GM21786 (cell line): ENCODE results near the gene TP53INP2.
"Not testable (repeated sequence)": the region's sequence is repeated elsewhere in the genome, so short reads cannot be mapped to it uniquely, and the experiment has no call there.

Experiments
- ATAC-seq: cut with Tn5 transposase; IDR thresholded peaks from one replicate; pipeline ENCODE4 v1.9.1; 2021; ENCODE audit not compliant: unreplicated experiment

TP53INP2 gene

GRCh38 chr20:34720266-34720665, 16.1 kb downstream of the TP53INP2 start:
- no peak for ATAC-seq

GRCh38 chr20:34722560-34722959, 18.4 kb downstream of the TP53INP2 start:
- ATAC-seq, result not testable (repeated sequence)

GRCh38 chr20:34724172-34724571, 20.0 kb downstream of the TP53INP2 start:
- no peak for ATAC-seq

GRCh38 chr20:34729416-34729815, 25.3 kb downstream of the TP53INP2 start:
- no peak for ATAC-seq

GRCh38 chr20:34732523-34732922, 28.4 kb downstream of the TP53INP2 start:
- no peak for ATAC-seq

- ATAC-seq, result no peak
These were observed 32.1 kb downstream of the TP53INP2 start for GRCh38 chr20:34736106-34736735.

- ATAC-seq, result no peak
These were observed 38.9 kb downstream of the TP53INP2 start for GRCh38 chr20:34743039-34743438.

- ATAC-seq, result no peak
These were observed 40.2 kb downstream of the TP53INP2 start for GRCh38 chr20:34744340-34744739.

- ATAC-seq, result no peak
These were observed 40.7 kb downstream of the TP53INP2 start for GRCh38 chr20:34744847-34745246.

- no peak for ATAC-seq
These were observed 42.5 kb downstream of the TP53INP2 start for GRCh38 chr20:34746674-34747073.

GRCh38 chr20:34747479-34747878, 43.3 kb downstream of the TP53INP2 start:
- ATAC-seq, result no peak

- ATAC-seq, result no peak
These were observed 44.6 kb downstream of the TP53INP2 start for GRCh38 chr20:34748709-34749108.

- no peak for ATAC-seq
These were observed 46.3 kb downstream of the TP53INP2 start for GRCh38 chr20:34750484-34750883.

GRCh38 chr20:34751453-34751852, 47.3 kb downstream of the TP53INP2 start:
- no peak for ATAC-seq

GRCh38 chr20:34753706-34754461, 49.7 kb downstream of the TP53INP2 start:
- no peak for ATAC-seq

GRCh38 chr20:34754611-34755010, 50.5 kb downstream of the TP53INP2 start:
- no peak for ATAC-seq

GRCh38 chr20:34755367-34755766, 51.2 kb downstream of the TP53INP2 start:
- ATAC-seq, result no peak

- ATAC-seq, result no peak
These were observed 57.9 kb downstream of the TP53INP2 start for GRCh38 chr20:34762031-34762555.
